Vagina (tissue), 2 donors: ENCODE data around the gene ZNF292. TPM values are rescaled to one million over a fixed set of nuclear protein-coding genes. Genes with fewer than 3 reads are reported as not detected.
"Not testable (repeated sequence)": the region's sequence is repeated elsewhere in the genome, so short reads cannot be mapped to it uniquely, and the experiment has no call there.

ENCODE experiments used
- DNase-seq, 2 donors: peaks; one replicate each; pipeline ENCODE4 v3.0.0-alpha.2; 2017; ENCODE audit errors: extremely low spot score in 2 of 2
- H3K27ac ChIP-seq: fragments of 200-600 bp; sonication (generic); one replicate; pipeline ENCODE4 v1.5.1; 2019
- H3K27me3 ChIP-seq: fragments of 200-600 bp; sonication (generic); one replicate; pipeline ENCODE4 v1.5.1; 2019
- H3K36me3 ChIP-seq, 2 donors: fragments of 200-600 bp; sonication (generic); one replicate each; pipeline ENCODE4 v1.5.1; 2017 to 2019
- H3K4me1 ChIP-seq: fragments of 200-600 bp; sonication (generic); one replicate; pipeline ENCODE4 v1.5.1; 2019
- H3K4me3 ChIP-seq, 2 donors: fragments of 200-600 bp; sonication (generic); 1 replicate in 1 of 2; 2 replicates in 1 of 2; pipeline ENCODE4 v1.5.1; 2016 to 2019
- H3K9me3 ChIP-seq: fragments of 200-600 bp; sonication (generic); one replicate; pipeline ENCODE4 v1.5.1; 2019
- POLR2A ChIP-seq, 2 donors: fragments of 450-650 bp; IDR thresholded peaks; one replicate each; pipeline ENCODE4 v1.6.1; 2017; ENCODE audit warnings: antibody characterized with exemption in 2 of 2, mild to moderate bottlenecking in 2 of 2, moderate library complexity in 2 of 2
- POLR2AphosphoS5 ChIP-seq, 2 donors: sonication (generic); formaldehyde crosslinking; IDR thresholded peaks; one replicate each; pipeline ENCODE4 v1.9.0; 2017; ENCODE audit warnings: antibody characterized with exemption in 2 of 2, mild to moderate bottlenecking in 2 of 2, low read depth in 1 of 2; ENCODE audit not compliant: insufficient read depth in 1 of 2
- intact Hi-C: fragments of 100-400 bp; cut with DNase I; formaldehyde crosslinking; loops from one replicate; pipeline ENCODE4 v1.15.1; 2023
- total RNA-seq: library from RNA; depleted of rRNA; stranded (reverse); fragments of >200 nt; gene quantifications from one replicate; pipeline ENCODE4 v1.2.3, GENCODE V29; 2016
- TF ChIP-seq, protein P1 (sequence below), 3 experiments: fragments of 450-650 bp in 2 of 3; fragments of 200-600 bp in 1 of 3; sonication (generic) in 1 of 3; IDR thresholded peaks; one replicate each; pipeline ENCODE4 v1.5.1; 2017 to 2019; ENCODE audit warnings: antibody characterized with exemption in 3 of 3, mild to moderate bottlenecking in 2 of 3, moderate library complexity in 2 of 3

ZNF292 gene
- total RNA-seq, 1 donor from 2014 or later: 41.5 TPM

DNA sequence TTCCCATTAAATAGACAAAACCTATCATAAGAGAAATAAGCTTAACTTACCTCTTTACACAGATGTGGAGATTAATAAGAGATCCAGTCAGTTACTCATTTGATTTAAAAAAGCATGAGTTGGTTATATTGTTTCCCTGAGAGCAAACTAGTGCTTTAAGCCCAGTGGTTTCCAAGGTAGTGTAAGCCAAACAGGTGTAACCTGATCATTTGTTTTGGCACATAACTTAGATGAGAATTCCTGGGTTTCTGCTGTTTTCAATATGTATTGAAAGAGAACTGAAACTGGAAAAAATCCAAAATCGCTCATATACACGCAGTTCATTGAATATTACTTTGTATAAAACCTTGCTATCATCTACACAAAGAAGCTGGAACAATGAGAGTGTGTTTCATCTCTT lies 136.5 kb downstream of the ZNF292 start:
- no peak for DNase-seq
- Histone ChIP-seq H3K4me1 (no peaks in the 10 kb centered on the region), H3K27me3 (no peaks in the 10 kb centered on the region), H3K4me3 (no peak overlapping the region), H3K27ac (no peak overlapping the region), H3K36me3 (no peaks in the 10 kb centered on the region), H3K9me3 (no peaks in the 10 kb centered on the region)
- intact Hi-C loops: no loop called here
- TF ChIP-seq, protein P1, sequence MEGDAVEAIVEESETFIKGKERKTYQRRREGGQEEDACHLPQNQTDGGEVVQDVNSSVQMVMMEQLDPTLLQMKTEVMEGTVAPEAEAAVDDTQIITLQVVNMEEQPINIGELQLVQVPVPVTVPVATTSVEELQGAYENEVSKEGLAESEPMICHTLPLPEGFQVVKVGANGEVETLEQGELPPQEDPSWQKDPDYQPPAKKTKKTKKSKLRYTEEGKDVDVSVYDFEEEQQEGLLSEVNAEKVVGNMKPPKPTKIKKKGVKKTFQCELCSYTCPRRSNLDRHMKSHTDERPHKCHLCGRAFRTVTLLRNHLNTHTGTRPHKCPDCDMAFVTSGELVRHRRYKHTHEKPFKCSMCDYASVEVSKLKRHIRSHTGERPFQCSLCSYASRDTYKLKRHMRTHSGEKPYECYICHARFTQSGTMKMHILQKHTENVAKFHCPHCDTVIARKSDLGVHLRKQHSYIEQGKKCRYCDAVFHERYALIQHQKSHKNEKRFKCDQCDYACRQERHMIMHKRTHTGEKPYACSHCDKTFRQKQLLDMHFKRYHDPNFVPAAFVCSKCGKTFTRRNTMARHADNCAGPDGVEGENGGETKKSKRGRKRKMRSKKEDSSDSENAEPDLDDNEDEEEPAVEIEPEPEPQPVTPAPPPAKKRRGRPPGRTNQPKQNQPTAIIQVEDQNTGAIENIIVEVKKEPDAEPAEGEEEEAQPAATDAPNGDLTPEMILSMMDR (IDR thresholded peaks at IDR 0.05): no peak
- TF ChIP-seq POLR2AphosphoS5 (IDR thresholded peaks at IDR 0.05; ENCODE audit: insufficient read depth in 1 of 2, low read depth in 1 of 2) (no peak), POLR2A (IDR thresholded peaks at IDR 0.05) (no peak)

DNA sequence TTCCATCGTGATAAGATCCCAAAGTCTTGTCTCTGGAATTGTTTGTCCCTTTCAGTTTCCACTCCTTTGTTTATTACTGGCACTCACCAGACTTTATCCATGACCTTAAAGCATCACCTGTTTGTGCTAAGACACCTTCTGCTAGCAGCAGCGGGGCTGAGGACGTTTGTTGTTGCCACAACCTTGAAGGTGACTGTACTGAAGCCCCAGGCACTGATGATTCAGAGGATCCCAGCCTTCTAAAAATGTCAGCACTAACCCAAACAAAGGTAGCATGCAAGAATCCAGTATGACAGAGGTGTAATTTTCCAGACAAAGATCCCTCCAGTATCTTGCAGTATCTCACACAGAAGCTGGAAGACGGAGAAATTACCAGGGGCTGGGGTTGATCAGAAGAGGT lies 138.2 kb downstream of the ZNF292 start:
- Histone ChIP-seq H3K9me3 (no peaks in the 10 kb centered on the region), H3K27ac (no peak overlapping the region), H3K4me3 (no peak overlapping the region), H3K27me3 (no peaks in the 10 kb centered on the region), H3K4me1 (no peaks in the 10 kb centered on the region), H3K36me3 (no peaks in the 10 kb centered on the region)
- TF ChIP-seq POLR2AphosphoS5 (IDR thresholded peaks at IDR 0.05; ENCODE audit: insufficient read depth in 1 of 2, low read depth in 1 of 2): no peak
- TF ChIP-seq, protein P1 (IDR thresholded peaks at IDR 0.05): no peak
- no peak for TF ChIP-seq POLR2A (IDR thresholded peaks at IDR 0.05)
- no peak for DNase-seq
- intact Hi-C loops: no loop called here

DNA sequence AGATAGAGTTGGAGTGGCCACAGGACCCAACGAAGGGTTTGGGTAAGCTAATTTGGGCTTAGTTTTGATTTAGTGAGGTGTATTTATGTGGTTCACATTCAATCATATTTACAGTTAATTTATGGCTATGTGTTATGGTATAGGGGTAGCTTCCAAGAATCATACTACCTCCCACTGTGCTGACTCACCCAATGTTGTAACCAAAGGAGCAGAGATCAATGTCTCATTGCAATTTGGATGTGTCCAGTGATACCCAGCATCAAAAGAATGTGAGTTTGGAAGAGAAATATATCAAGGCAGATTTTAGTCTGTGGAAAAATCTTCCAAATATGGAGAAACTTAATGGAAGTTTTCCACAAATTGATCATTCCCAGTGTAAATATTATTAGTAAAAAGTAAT lies 141.8 kb downstream of the ZNF292 start:
- no peaks in the 10 kb centered on the region for H3K27me3 ChIP-seq
- DNase-seq: no peak
- no peaks in the 10 kb centered on the region for H3K4me1 ChIP-seq
- no peaks in the 10 kb centered on the region for H3K36me3 ChIP-seq
- H3K4me3 ChIP-seq: no peak overlapping the region
- H3K27ac ChIP-seq: no peak overlapping the region
- TF ChIP-seq, protein P1 (IDR thresholded peaks at IDR 0.05): no peak
- TF ChIP-seq POLR2A (IDR thresholded peaks at IDR 0.05): no peak
- TF ChIP-seq POLR2AphosphoS5 (IDR thresholded peaks at IDR 0.05; ENCODE audit: insufficient read depth in 1 of 2, low read depth in 1 of 2): no peak
- no peaks in the 10 kb centered on the region for H3K9me3 ChIP-seq
- intact Hi-C loops: no loop called here

DNA sequence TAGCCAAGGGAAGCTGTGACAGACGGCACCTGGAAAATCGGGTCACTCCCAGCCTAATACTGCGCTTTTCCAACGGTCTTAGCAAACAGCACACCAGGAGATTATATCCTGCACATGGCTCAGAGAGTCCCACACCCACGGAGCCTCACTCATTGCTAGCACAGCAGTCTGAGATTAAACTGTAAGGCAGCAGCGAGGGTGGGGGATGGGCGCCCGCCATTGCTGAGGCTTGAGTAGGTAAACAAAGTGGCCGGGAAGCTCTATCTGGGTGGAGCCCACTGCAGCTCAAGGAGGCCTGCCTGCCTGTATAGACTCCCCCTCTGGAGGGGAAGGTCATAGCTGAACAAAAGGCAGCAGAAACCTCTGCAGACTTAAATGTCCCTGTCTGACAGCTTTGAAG lies 145.9 kb downstream of the ZNF292 start:
- DNase-seq, H3K27me3 ChIP-seq, H3K9me3 ChIP-seq, H3K4me1 ChIP-seq, H3K4me3 ChIP-seq, H3K27ac ChIP-seq, H3K36me3 ChIP-seq, intact Hi-C loops: not testable (repeated sequence)

DNA sequence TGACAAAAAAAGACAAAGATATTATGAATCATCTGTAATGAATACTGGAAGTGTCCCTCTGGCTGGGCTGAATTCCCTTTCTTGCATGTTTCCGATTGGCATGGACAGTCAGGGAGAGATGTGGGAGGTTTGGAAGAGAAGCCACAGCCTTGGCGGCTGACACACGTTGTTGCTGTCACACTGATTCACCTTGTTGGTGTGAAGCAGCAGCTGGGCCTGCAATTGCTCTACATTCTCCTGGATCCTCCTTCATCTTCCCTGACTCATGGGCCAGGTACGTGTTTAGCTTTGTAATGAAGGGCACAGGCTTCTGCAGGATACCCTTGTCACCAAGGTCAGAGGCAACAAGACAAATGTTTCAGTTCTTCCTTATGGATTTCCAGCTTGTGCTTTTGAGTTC lies 153.6 kb downstream of the ZNF292 start:
- no peak for TF ChIP-seq POLR2AphosphoS5 (IDR thresholded peaks at IDR 0.05; ENCODE audit: insufficient read depth in 1 of 2, low read depth in 1 of 2)
- TF ChIP-seq, protein P1 (IDR thresholded peaks at IDR 0.05): no peak
- no peak for TF ChIP-seq POLR2A (IDR thresholded peaks at IDR 0.05)
- Histone ChIP-seq H3K4me3 (no peak overlapping the region), H3K4me1 (no peaks in the 10 kb centered on the region), H3K36me3 (no peaks in the 10 kb centered on the region), H3K9me3 (no peaks in the 10 kb centered on the region), H3K27ac (no peak overlapping the region), H3K27me3 (no peaks in the 10 kb centered on the region)
- intact Hi-C loops: no loop called here
- no peak for DNase-seq

DNA sequence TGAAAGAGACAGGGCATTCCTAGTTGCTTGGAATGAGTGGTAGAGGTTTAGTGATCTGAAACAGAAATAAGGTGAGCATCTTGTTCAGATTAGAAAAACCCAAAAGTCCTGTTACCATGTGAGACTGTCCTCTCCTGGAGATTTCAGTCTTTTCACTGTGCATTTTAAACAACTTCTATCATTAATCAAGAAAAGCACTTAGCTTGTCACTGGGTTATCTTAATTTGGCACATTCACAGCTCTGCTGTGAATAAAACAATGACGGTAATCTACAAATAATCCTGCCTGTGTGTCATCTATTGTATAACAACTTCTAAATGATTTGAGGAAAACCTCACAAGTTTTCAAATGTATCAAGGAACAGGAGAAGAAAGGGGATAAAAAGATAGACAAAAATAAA lies 157.5 kb downstream of the ZNF292 start:
- H3K36me3 ChIP-seq: no peaks in the 10 kb centered on the region
- H3K9me3 ChIP-seq: no peaks in the 10 kb centered on the region
- no peaks in the 10 kb centered on the region for H3K27me3 ChIP-seq
- no peak overlapping the region for H3K4me3 ChIP-seq
- TF ChIP-seq POLR2AphosphoS5 (IDR thresholded peaks at IDR 0.05; ENCODE audit: insufficient read depth in 1 of 2, low read depth in 1 of 2) (no peak), POLR2A (IDR thresholded peaks at IDR 0.05) (no peak)
- TF ChIP-seq, protein P1 (IDR thresholded peaks at IDR 0.05): no peak
- DNase-seq: no peak
- no peaks in the 10 kb centered on the region for H3K4me1 ChIP-seq
- intact Hi-C loops: no loop called here
- no peak overlapping the region for H3K27ac ChIP-seq
